ENCODE results near the gene FREY1. TPM values are rescaled to one million over a fixed set of nuclear protein-coding genes. Genes with fewer than 3 reads are reported as not detected.
A peak's percentile ranks its signal among the peaks of the same experiment; 100 is the strongest.

Gene FREY1
- total RNA-seq, 1 experiment from 2014 or later: 0.67 TPM

DNA sequence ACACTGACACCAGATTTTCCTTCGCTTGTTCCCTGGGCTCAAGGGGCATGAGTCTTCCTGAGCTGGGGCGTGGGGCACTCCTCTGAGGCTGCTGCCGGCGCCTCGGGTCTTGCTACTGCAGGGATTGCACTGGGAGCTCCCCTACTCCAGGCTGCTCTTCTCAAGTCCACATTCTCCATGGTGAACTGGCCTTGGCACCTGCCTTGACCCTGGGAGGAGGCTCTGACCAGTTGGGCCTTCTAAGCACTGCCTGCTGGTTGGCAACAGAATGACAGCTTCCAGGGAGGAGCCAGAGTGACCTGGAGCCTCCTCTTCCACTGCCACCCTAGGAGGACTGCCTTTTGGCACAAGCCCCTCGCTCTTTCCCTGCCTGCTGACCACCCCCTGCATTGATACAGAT, 9.5 kb downstream of the FREY1 start:
- DNase-seq (ENCODE audit: extremely low read depth, low read depth): no peak

DNA sequence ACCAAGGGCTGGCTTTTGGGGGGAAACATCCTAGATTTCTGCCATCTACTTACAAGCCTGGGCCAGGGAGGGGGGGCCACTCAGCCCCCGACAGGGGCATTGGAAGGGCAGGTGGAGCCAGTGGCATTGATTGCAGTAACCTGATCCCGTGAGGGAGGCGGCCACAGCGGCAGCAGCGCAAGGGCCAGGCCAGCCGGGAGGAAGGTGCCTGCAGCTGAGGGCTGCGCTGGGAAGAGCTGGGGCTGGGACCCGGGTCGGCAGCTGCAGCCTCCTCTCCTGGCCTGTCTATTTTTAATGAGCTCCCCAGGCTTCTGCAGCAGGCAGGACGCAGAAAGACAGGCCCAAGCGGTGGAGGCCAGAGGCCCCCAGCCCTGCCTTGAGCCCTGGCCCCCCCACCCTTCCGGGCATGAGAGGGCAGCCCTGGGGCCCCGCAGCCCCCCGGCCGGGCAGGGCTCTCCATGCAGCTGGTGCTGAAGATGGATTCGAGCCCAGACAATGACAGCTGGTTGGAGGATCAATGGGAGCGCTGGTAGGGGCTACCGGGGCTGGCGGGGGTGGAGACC, 10.6 kb downstream of the FREY1 start:
- no peak for DNase-seq (ENCODE audit: extremely low read depth, low read depth)

DNA sequence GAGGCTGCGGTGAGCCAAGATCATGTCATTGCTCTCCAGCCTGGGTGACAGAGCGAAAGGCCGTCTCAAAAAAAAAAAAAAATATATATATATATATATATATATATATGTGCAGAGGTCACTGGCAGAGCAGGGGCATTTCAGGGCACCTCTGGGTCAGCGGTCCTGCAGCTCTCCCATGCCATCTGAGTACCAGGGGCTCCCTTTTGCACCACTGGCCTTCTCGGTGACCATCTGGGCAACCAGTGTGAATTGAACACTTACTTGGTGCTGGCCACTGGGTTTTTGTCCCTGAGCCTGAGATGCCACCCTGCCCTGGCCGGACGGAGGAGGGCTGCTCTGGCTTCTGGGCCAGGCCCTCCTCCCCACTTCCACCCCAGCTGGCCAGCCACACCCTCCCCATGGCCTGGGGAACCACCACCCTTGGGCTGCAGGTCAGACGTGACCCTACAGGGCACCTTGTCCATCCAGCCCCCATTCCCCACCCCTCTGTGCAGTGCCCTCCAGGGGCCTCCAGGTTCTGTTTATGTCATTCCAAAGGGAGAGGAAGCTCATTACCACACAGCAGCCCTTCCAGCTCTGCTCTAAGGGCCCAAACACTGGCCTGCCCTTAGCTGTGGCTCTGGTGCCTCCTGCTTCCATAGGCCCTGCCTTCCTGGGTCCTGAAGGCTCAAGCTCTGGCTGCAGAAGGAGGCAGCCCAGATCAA, 11.4 kb downstream of the FREY1 start:
- no peak for DNase-seq (ENCODE audit: extremely low read depth, low read depth)

DNA sequence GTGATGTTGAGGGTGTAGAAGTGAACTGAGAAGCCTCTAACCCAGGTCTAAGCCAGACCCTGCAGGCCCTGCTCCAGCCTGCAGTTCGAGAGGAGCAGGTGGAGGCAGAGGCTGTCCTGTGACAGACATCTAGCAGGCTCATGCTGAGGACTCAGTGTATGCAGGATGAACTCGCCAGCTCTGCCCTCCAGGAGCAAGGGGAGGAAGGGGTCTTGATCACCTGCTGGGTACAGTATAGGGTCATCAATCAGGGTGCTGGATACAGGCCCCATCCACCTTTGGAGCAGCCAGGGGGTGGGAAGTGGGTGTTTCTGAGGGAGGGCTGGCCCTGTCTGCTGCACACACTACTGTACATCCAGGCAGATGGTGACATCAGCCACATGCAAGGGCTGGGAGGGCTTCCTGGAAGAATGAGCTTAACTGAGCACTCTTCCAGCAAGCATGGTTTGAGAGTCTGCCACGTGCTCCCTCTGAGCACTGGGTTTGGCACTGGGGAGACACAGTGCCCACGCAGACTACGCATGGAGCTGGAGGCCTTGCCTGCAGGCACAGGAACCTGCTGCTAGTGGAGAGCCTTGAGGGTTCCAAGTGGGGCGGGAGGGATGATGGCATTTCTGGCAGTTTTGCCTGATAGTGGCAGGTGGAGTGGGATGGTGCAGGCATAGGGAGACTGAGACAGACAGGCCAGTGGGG, 12.4 kb downstream of the FREY1 start:
- no peak for DNase-seq (ENCODE audit: extremely low read depth, low read depth)

DNA sequence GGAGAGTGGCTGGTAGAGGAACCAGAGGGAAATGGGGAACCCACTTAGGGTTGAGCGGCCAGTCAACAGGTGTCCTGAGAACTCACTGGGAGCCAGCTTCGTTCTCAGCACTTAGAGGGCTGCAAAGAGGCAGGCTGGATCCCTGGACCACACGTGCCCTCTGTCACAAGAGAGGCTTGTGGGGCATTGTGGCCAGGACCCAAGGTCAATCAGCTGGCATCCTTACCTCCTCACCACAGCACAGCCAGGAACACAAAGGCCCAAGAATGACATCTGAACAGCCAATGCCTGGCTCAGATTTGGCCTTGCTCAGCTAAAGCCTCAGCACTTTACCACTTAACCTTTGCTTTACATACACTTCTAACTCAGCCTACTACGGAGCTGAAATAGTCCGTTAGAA, 14.2 kb downstream of the FREY1 start:
- no peak for DNase-seq (ENCODE audit: extremely low read depth, low read depth)

DNA sequence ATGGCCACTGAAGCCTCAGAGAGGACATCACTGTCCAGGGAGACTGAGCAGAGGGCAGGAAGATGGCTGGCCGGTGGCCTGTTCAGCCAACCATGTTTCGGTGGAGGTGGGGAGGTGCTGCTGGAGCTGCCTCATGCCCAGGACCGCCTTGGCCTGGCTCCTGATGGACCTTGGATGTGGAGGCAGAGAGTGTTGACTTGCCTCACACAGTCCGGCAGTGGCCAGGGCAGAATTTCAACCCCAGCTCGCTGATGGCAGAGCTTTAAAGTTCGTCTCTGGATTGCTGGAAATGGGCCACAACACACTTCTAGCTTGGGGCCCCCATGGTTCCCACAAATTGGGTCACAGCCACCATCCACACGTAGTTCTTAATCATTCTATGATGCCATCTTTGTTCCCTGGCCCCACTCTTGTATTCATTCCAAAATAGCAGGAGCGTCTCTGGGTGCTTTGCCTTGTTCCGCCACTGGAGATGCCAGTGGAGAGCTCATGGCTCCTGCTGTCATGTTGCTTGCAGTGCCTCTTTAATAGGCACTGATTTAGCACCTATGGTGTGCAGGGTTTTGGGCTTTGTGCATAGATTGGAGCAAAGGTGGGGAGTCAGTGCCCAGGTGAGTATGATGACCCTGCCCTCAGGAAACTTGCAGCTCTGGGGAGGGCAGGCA, 16.1 kb downstream of the FREY1 start:
- no peak for DNase-seq (ENCODE audit: extremely low read depth, low read depth)

DNA sequence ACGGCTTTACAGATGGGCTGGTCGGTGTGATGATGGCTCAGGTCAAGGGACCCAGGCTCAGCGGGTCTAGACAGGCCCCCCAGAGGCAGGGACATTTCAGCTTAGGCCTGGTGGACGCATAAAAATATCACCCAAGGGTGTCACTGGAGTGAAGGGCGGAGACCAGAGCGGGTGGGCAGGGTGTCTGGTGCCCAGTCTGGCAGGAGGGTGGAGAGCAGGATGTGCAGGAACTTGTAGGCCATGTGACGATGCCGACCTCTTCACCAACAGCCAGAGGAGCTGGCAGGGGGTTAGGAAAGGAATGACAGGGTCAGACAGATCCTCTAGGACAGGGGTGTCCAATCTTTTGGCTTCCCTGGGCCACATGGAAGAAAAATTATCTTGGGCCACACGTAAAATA, 17.1 kb downstream of the FREY1 start:
- DNase-seq (ENCODE audit: extremely low read depth, low read depth): no peak

DNA sequence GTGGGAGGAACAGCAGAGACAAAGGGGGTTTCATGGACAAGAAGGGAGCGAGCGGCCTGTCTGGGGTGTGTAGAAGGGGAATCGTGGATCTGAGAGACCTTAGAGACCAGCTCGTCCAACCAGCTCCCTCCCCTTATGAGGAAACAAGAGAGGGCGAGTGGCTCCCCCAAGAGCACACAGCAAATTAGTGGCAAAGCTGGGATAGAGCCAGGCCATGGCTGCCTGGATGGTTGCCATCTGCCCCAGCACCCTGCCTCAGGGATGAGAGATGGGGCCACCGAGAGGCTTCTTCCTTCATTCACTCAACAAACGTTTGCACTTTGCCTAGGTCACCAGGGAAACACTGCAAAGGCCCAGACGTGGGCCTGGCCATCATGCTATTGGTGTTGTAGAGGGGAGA, 17.5 kb downstream of the FREY1 start:
- DNase-seq (ENCODE audit: extremely low read depth, low read depth): no peak

DNA sequence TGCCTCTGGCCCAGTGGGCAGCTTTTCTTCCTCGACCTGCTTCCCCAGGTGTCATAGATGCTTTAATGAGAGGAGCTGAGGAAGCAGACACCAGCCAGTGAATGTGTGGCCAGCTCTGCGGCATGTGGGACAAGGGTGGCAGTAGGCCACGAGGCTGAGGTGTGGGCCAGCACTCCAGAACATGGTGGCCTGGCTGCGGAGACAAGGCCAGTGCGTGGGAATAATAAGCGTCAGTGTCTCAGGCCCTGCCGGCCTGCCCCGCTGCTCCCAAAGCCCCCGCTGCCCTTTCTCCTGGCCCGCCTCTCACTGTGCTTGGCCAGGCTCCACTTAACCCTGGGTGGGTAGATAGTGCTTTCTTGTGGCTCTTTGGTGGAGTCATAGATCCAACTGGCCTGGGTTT, 19.5 kb downstream of the FREY1 start:
- DNase-seq (ENCODE audit: extremely low read depth, low read depth): no peak

DNA sequence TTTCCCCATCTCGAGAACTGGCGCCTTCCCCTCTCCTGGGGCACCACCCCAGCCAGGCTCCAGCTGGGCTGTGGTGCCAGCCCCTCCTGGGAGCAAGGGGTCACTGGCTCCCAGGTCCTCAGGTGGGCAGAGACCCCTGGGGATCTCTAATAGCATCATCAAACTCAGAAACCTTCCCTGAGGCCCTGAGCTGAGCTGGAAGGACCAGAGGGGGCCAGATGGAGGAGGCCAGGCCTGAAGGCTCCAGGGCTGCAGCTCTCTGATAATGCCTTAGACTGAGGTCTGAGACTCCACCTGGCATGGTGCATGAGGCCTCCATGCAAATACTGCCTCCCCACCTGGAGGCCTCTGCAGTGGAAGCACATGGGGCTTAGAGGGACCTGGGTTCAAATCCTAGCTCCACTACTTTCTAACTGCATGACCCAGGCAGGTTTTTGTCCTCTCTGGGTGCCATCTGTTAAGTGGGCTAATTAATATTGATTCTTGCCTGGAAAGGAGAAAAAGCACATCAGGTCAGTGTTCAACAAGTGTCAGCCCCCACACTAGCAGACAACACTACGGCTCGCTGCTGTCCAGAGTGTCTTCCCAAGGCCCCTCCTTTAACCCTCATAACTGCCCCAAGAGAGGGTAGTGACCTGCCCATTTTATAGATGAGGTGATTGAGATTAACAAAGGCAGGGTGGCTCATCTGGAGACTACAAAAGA, 20.1 kb downstream of the FREY1 start:
- no peak for DNase-seq (ENCODE audit: extremely low read depth, low read depth)

DNA sequence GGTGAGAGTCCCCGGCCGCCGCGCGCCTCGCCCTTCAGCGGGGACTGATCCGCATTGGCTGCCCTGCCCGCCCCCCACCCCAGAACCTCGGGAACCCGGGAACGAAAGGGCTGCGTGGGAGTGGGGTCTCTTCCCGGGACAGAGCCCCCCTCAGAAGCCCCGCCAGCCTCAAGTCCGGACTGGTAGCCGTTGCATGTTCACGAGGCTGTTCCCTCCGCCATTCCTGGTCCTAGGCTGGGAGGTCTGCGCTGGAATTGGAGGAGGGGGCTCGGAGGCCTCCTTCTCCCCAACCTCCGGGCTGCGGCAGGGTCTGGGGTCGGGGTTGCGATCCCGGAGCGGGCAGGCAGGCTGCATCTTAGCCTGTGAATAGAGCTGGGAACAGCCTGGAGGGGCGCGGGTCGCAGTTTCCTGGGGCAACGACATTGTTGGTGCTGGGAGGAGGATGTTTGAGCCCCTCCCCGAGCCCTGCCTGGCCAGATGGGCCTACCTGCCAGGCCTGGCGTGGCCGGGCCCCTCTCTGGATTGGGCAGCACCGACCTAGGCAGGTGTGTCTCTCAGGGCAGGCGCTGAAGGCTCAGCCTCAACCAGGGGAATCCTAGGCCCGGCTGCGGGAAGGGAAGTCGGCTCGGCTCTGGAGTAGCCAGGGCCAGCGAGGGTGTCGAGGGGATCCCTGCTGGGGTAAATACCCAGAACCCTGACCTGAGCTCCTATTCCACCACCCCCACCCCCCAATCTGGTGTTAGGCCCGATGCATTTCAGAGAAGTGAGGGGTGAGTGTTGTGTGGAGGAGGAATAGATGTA, 20.9 kb downstream of the FREY1 start:
- no peak for DNase-seq (ENCODE audit: extremely low read depth, low read depth)

DNA sequence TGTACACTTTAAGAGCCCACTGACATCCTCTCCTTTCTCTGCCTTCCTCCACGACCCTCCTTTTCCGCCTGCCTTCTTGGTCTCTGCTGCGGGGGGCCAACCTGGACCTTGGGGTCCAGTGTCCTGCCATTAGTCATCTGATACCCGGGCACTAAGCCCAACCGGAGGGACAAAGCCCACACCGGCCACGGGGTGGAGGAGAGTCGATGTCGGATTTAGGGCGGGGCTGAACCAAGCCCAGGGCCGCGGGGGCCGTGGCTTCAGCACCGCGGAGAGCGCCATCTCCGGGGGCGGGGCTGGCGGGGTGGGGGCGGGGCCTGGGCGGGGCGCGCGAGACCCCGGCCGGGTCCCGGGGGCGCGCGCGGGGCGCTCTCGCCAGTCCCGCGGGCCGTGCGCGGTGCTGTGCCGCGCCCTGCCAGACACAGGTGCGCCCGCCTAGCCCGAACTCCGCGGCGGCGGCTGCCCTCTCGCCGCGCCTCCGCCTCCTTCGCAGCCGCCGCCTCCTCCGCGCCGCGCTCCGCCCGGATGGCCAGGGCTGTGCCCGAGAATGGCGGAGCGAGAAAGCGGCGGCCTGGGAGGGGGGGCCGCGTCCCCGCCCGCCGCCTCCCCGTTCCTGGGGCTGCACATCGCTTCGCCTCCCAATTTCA, 21.7 kb downstream of the FREY1 start, which contains the start of gene MAPK8IP1:
Gene MAPK8IP1, plus strand, starts transcription at position 378 of the 647 bp plus-strand sequence. Its CDS starts 170 bp downstream, at position 548.
- peak; percentile 22 for DNase-seq (ENCODE audit: extremely low read depth, low read depth)

DNA sequence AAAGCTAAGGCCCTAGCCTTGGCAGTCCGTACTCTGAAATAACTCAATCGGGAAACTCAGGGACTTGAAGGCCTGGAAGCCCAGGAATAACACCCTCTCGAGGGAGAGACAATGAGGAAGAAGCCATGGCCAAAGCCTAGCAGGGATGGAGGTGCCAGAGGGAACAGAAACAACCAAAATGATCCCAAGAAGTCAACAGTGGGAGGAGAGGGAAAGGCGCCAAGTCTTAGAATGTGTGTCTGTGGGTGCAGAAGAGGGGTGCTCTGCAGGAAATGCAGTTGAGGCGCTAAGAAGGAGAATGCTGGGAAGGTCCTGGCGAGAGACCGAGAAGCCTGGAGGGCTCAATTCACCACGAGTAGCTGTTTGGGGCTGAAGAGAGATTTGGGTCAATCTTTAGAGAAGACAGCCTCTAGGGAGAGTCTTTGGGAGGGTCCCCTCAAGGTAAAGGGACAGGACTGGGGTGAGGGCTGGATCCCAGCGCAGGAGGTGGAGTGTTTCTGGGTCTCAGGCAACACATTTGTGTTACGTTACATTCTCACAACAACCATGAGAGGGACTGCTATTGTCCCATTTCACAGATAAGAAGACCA, 22.4 kb downstream of the FREY1 start:
- no peak for DNase-seq (ENCODE audit: extremely low read depth, low read depth)

DNA sequence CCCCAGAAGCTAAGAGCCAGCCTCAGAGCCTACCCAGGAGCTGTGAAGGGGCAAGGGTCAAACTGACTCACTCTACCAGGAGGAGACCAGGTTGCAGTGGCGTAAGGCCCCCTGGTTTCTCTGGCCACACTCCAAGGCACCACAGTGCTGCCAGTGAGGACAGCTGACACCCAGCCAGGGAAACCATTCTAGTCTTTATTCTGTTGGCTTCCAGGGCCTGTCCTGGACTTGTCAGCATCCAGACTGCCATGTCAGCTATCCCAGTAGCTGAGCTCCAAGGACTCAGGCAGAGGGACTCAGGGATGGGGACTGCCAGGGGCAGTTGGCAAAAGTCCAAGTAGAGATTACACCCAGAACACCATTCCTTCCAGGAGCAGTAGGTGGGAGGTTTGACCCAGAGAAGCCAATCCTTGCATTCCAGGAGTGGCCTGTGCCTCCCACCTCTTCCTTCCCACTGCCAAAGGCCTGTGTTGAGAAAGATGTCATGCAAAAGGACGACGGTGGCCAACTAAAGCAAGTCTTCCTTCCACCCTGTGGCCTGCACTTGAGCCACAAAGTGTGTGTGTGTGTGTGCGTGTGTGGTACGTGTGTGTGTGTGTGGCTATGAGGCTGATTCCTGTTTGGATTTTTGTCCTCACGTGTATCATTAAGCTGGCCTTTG, 25.2 kb downstream of the FREY1 start:
- DNase-seq (ENCODE audit: extremely low read depth, low read depth): no peak

DNA sequence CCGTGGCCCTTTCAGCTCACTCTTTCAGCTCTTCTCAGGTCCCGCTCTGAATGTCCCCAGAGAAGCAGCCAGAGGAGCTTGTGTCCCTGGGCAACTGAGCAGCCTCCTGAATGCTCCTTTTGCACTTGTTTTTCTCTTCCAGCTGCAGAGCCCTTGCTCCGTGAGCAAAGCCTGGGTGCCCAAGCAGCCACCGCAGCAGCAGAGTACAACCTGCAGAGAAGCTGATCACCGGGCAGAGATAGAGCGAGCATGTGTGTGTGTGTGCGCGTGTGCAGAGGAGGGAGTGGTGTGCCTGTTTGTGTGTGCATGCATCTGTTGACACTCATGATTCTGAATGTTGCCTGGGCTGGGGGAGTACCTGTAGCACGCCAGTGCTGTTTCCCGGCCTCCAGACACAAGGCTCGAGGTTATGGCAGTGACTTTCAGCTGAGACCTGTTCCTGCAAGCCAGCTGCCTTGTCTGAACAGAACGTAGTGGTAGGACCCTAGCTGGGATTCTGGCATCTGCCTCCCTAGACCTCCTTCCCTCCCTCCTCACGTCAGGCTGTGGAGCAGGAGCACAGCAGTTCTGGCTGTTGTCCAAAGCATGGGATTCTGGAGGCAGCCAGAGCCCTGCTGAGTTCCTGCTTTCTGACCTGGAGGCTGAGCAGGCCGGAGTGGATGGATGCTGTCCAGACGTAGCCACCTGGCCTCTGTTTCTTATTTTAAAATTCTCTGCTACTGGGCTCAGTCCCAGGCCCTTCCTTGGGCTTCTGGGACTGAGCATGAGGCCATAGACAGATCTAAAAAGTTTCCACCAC, 26.1 kb downstream of the FREY1 start:
- DNase-seq (ENCODE audit: extremely low read depth, low read depth): no peak

DNA sequence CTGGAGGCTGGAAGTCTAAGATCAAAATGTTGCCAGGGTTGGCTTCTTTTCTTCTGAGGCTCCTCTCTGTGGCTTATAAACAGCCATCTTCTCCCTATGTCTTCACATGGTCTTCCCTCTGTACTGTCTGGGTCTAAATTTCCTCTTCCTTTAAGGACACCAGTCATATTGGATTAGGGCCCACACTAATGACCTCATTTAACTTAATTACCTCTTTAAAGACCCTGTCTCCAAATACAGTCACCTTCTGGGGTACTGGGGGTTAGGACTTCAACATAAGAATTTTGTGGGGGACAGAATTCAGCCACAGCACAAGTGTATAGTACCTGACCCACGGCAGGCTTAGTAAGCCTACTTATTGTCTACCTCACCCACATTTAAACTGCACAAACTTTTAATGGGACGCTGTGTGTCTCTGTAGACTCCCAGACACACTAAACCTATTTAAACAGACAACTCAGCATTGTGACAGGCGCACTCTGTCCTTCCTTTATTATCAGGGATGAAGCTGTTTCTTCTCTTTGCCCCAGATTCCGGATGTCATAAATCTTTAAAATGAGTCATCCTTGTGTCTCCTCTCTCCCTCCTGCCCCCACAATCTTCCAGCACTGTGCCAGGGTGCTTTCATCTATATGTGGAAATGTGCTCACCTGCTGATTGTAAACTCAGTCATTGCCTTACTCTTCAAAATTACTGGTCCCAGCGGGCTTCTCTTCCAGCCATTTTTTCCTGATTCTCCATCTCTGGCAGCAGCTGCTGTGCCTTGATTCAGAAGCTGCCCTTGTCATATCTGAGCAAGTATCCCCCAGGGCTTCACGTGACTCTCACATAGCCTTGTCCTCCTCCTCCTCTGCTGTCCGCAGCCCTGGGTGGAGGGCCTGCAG, 27.0 kb downstream of the FREY1 start:
- DNase-seq (ENCODE audit: extremely low read depth, low read depth): no peak

DNA sequence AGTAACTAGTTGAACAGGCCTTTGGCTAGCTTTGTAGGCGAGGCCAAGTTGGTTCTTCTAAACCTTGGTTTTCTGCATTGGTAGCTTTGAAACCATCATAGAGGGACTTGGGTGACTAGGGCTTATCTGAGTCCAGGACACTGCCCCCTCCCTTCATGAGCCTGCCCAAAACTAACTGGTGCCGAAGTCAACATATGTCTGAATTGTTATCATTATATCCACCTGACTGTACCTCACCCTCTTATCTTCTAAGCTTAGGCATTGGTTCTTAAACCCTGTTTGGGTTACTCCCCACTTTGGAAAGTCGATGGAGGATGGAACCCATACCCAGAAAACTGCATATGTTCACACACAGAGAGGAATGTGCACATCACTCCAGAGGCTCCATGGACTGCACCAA, 29.2 kb downstream of the FREY1 start:
- no peak for DNase-seq (ENCODE audit: extremely low read depth, low read depth)

Measured in NCI-H460 (cell line).